ENCODE data around the gene ANXA2.

ANXA2 gene

GRCh38 chr15:60389261-60390077, 8.3 kb downstream of the ANXA2 start:
- no peak for DNase-seq (ENCODE audit: low read depth in 1 of 2, low spot score in 1 of 2)

- DNase-seq (ENCODE audit: low read depth in 1 of 2, low spot score in 1 of 2): no peak
These were observed 10.5 kb downstream of the ANXA2 start for GRCh38 chr15:60387321-60387720.

- no peak for DNase-seq (ENCODE audit: low read depth in 1 of 2, low spot score in 1 of 2)
These were observed 11.2 kb downstream of the ANXA2 start for GRCh38 chr15:60386615-60387014.

- no peak for DNase-seq (ENCODE audit: low read depth in 1 of 2, low spot score in 1 of 2)
These were observed 11.9 kb downstream of the ANXA2 start for GRCh38 chr15:60385620-60386552.

GRCh38 chr15:60384526-60385126, 13.2 kb downstream of the ANXA2 start:
- no peak for DNase-seq (ENCODE audit: low read depth in 1 of 2, low spot score in 1 of 2)

GRCh38 chr15:60384053-60384452, 13.7 kb downstream of the ANXA2 start:
- DNase-seq (ENCODE audit: low read depth in 1 of 2, low spot score in 1 of 2): no peak

- no peak for DNase-seq (ENCODE audit: low read depth in 1 of 2, low spot score in 1 of 2)
These were observed 14.8 kb downstream of the ANXA2 start for GRCh38 chr15:60382773-60383674.

- DNase-seq (ENCODE audit: low read depth in 1 of 2, low spot score in 1 of 2): no peak
These were observed 16.5 kb downstream of the ANXA2 start for GRCh38 chr15:60381148-60381788.

GRCh38 chr15:60379525-60380274, 18.1 kb downstream of the ANXA2 start:
- no peak for DNase-seq (ENCODE audit: low read depth in 1 of 2, low spot score in 1 of 2)

- DNase-seq (ENCODE audit: low read depth in 1 of 2, low spot score in 1 of 2): no peak
These were observed 18.6 kb downstream of the ANXA2 start for GRCh38 chr15:60379185-60379524.

GRCh38 chr15:60376677-60377095, 21.1 kb downstream of the ANXA2 start:
- DNase-seq (ENCODE audit: low read depth in 1 of 2, low spot score in 1 of 2): no peak

GRCh38 chr15:60375306-60375705, 22.5 kb downstream of the ANXA2 start:
- no peak for DNase-seq (ENCODE audit: low read depth in 1 of 2, low spot score in 1 of 2)

GRCh38 chr15:60374628-60375081, 23.1 kb downstream of the ANXA2 start:
- DNase-seq (ENCODE audit: low read depth in 1 of 2, low spot score in 1 of 2): no peak

- DNase-seq (ENCODE audit: low read depth in 1 of 2, low spot score in 1 of 2): no peak
These were observed 23.6 kb downstream of the ANXA2 start for GRCh38 chr15:60374209-60374608.

- DNase-seq (ENCODE audit: low read depth in 1 of 2, low spot score in 1 of 2): no peak
These were observed 24.0 kb downstream of the ANXA2 start for GRCh38 chr15:60373745-60374144.

GRCh38 chr15:60373327-60373726, 24.5 kb downstream of the ANXA2 start:
- no peak for DNase-seq (ENCODE audit: low read depth in 1 of 2, low spot score in 1 of 2)

- no peak for DNase-seq (ENCODE audit: low read depth in 1 of 2, low spot score in 1 of 2)
These were observed 25.0 kb downstream of the ANXA2 start for GRCh38 chr15:60372756-60373155.

- DNase-seq (ENCODE audit: low read depth in 1 of 2, low spot score in 1 of 2): no peak
These were observed 25.6 kb downstream of the ANXA2 start for GRCh38 chr15:60372227-60372626.
